Measurements from ENCODE around the gene DHX38.
"Not testable (repeated sequence)": the region's sequence is repeated elsewhere in the genome, so short reads cannot be mapped to it uniquely, and the experiment has no call there.

The DHX38 gene

DNA sequence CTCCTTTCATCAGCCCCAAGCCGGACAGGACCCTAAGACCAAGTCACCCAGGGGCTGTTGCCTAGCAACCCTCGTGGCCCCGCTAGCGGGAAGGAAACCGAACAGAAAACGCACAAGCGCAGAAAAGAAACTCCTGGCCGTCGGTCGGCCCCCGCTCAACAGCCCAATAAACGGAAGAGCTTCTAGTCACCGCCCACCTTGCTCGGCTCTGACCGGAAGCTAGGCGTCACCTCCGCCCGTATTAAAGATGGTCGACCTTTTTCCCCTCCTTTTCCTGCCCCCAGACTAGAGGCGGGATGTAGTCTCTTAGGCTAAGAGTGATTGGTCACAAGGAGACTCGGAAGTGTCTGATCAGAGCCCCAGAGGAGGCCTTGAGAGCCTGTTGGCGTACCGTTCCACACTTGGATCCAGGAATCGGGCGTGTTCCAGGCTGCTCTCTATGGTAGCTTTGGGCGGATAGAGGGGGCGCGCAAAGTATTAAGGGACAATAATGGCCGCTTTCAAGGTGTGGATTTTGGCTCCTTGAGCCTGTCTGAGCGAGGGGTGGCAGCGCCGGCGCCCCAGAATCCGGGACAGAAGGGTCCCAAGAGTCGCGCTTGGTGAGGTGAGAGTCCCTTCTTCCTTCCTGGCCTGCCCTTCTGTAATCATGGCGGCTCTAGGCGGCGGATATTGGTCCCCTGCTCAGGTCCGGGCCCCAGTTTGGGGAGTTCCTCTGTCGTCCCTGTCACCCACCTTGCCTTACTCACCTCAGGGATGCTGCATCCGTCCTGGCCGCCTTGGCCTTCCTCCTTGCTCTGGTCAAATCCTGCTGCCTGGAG, at the start of gene DHX38, which contains the start of gene TXNL4B:
TSS of gene DHX38 (plus strand) at position 400 of the 818 bp plus-strand sequence. CDS start 2,311 bp downstream, outside the sequence.
TSS of gene TXNL4B (minus strand) at position 173 of the 818 bp plus-strand sequence. CDS start 2,871 bp downstream, outside the sequence.
- peak within 1 kb of the TSS; percentile 98 for H3K4me3 ChIP-seq (ENCODE audit: control insufficient read depth, low read depth, low read length)
- DNase-seq (ENCODE audit: low read depth) = peak; percentile 99
- TF ChIP-seq, protein P1, sequence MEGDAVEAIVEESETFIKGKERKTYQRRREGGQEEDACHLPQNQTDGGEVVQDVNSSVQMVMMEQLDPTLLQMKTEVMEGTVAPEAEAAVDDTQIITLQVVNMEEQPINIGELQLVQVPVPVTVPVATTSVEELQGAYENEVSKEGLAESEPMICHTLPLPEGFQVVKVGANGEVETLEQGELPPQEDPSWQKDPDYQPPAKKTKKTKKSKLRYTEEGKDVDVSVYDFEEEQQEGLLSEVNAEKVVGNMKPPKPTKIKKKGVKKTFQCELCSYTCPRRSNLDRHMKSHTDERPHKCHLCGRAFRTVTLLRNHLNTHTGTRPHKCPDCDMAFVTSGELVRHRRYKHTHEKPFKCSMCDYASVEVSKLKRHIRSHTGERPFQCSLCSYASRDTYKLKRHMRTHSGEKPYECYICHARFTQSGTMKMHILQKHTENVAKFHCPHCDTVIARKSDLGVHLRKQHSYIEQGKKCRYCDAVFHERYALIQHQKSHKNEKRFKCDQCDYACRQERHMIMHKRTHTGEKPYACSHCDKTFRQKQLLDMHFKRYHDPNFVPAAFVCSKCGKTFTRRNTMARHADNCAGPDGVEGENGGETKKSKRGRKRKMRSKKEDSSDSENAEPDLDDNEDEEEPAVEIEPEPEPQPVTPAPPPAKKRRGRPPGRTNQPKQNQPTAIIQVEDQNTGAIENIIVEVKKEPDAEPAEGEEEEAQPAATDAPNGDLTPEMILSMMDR (conservative IDR thresholded peaks at IDR 0.05; ENCODE audit: control insufficient read depth, insufficient read depth, low read depth, low read length) = no peak

DNA sequence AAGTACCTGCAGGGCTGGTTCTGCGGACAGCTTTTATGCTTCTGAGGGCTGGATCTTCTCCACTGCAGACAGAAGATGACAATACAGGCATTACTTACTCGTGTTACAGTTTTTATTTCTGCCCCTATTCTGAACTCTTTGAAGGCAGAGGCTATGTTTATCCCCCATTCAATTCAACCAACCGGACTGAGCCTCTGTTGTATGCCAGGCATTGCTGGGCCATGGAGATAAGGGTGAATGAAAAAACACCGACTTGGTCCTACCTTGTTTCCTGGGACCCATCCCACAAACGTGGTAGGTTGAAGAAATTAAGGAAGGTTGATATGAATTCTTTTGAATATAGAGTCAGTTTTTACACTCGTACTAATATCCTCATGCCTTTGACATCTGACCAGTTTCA, 49.4 kb upstream of the DHX38 start:
- TF ChIP-seq, protein P1 (conservative IDR thresholded peaks at IDR 0.05; ENCODE audit: control insufficient read depth, insufficient read depth, low read depth, low read length) = no peak
- no peak for DNase-seq (ENCODE audit: low read depth)
- H3K4me3 ChIP-seq (ENCODE audit: control insufficient read depth, low read depth, low read length) = no peak overlapping the region

DNA sequence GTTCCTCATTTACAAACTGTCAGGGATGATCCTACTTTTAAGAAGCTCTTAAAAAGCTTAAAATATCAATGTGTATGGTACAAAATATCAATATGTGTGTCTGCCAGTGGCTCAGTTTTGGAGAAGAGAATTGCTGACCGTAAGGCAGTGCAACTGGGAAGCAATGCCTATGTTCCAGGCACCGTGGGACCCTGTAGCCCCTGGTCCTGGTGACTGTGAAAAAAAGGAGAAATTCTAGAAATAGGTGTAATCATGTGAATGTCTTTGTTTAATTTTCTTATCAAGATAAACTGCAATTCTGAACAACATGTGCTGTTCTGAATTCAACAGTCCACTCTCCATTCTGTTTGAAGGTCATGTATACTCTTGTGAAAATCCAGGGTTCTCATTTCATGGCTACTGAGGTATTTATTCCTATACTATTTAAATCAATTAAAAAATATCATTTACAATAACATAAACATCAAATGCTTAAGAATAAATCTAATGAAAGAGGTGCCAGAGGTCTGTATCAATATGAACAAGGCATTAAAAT, 48.8 kb upstream of the DHX38 start:
- no peak overlapping the region for H3K4me3 ChIP-seq (ENCODE audit: control insufficient read depth, low read depth, low read length)
- DNase-seq (ENCODE audit: low read depth) = no peak
- TF ChIP-seq, protein P1 (conservative IDR thresholded peaks at IDR 0.05; ENCODE audit: control insufficient read depth, insufficient read depth, low read depth, low read length) = no peak

DNA sequence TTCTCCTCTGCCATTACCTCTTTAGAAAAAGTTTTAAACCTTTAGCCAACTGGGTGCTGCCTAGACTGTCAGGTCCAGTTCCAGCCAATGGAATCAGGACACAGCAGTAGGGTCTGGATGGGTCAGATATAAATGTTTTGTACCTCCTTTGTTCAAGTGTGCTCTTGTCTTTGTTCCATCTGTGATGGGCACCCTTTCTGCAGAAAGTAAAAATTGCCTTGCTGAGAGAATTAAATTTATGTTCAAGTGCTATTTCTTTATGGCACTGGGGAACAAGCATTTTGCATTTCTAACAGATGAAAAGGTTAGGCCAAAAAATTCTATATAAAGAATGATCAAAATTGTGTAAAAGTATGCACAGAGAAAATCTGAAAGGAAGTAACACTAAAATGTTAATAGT, 44.5 kb upstream of the DHX38 start:
- no peak overlapping the region for H3K4me3 ChIP-seq (ENCODE audit: control insufficient read depth, low read depth, low read length)
- TF ChIP-seq, protein P1 (conservative IDR thresholded peaks at IDR 0.05; ENCODE audit: control insufficient read depth, insufficient read depth, low read depth, low read length) = no peak
- no peak for DNase-seq (ENCODE audit: low read depth)

DNA sequence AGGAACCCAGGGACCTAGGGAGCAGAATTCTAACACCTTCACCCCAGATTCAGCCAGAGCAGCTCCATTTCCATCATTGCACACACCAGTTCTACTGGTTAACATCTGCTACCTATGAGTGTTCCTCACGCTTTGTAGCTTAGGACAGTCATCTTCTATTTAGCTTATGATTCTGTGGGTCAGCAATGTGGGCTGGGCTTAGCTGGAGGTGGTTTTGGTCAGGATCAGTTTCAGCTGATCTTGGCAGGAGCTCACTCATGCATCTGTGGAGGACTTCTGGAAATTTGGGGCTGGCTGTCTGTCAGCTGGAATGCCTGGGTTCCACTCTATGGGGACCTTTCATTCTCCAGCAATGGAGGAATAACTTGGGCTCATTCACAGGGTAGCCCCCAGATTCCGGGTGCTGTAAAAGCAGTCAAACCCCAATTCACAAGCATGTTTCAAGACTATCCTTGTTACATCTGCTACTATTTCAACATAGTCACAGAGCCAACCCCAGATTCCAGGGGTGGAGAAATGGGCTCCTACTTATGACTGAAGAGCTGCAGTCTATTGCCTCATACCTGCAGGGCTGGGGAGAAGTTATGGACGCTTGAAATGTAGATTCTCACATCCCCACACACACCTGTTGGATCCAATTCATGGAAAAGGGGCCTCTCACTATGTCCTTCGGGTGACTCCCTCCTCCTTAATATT, 42.7 kb upstream of the DHX38 start:
- H3K4me3 ChIP-seq (ENCODE audit: control insufficient read depth, low read depth, low read length) = no peak overlapping the region
- DNase-seq (ENCODE audit: low read depth) = peak; percentile 54
- TF ChIP-seq, protein P1 (conservative IDR thresholded peaks at IDR 0.05; ENCODE audit: control insufficient read depth, insufficient read depth, low read depth, low read length) = no peak

DNA sequence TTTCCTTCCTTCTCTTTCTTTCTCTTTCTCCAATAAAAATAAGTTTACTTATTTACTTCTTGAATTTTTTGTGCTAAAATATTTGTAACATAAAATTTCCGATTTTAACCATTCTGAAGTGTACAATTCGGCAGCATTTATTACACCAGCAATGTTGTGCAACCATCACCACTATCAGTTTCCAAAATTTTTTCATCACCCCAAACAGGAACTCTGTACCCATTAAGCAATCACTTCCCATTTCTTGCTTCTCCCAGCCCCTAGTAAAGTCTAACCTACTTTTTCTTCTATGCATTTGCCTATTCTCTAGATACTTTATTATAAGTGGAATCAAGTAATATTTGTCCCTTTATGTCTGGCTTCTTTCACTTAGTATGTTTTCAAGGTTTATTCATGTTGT, 41.8 kb upstream of the DHX38 start:
- no peak for DNase-seq (ENCODE audit: low read depth)
- no peak overlapping the region for H3K4me3 ChIP-seq (ENCODE audit: control insufficient read depth, low read depth, low read length)
- TF ChIP-seq, protein P1 (conservative IDR thresholded peaks at IDR 0.05; ENCODE audit: control insufficient read depth, insufficient read depth, low read depth, low read length) = no peak

DNA sequence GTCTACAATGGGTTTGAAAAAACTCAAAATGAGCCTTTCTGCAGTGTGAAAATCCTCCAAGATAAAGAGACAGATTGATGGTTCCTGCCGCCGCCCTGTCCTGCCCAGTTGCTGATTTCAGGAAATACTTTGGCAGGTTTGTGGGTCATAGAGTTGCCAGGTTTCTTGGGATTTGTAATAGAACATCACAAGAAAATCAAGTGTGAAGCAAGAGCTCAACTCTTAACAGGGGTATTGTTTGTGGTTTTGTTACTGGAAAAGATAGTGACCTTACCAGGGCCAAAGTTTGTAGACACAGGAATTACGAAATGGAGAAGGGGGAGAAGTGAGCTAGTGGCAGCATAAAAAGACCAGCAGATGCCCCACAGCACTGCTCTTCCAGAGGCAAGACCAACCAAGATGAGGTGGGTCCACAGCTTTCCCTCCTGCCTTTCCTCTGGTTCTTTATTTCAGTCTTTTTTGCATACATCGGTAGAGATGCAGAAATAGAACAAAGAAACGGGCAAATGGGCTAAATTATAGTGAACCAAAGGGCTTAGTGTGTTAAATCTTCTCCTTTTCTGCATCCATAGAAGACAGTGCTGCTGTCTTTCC, 39.3 kb upstream of the DHX38 start, which contains the start of gene HP:
TSS of gene HP (plus strand) at position 252 of the 594 bp plus-strand sequence. CDS start at position 400, 148 bp downstream.
- not testable (repeated sequence) for H3K4me3 ChIP-seq (ENCODE audit: control insufficient read depth, low read depth, low read length); DNase-seq (ENCODE audit: low read depth)

All from fibroblast of mammary gland (primary cell).